GM15510 (cell line): ENCODE results near the gene VSTM4.

ENCODE experiments used
- POLR2A ChIP-seq: IDR thresholded peaks from 3 replicates; pipeline ENCODE4 v1.6.1; 2011; ENCODE audit warnings: borderline replicate concordance; ENCODE audit not compliant: insufficient read length; ENCODE audit errors: extremely low read depth

Gene VSTM4

GRCh38 chr10:49091450-49092210 lies 23.7 kb downstream of the VSTM4 start:
- TF ChIP-seq POLR2A: no peak

- TF ChIP-seq POLR2A: no peak
Observed at GRCh38 chr10:49090696-49091380, 24.5 kb downstream of the VSTM4 start.

GRCh38 chr10:49090189-49090575 lies 25.1 kb downstream of the VSTM4 start:
- no peak for TF ChIP-seq POLR2A

- no peak for TF ChIP-seq POLR2A
Observed at GRCh38 chr10:49089557-49090188, 25.6 kb downstream of the VSTM4 start.

- no peak for TF ChIP-seq POLR2A
Observed at GRCh38 chr10:49089152-49089551, 26.2 kb downstream of the VSTM4 start.

- TF ChIP-seq POLR2A: no peak
Observed at GRCh38 chr10:49086889-49087288, 28.4 kb downstream of the VSTM4 start.

- no peak for TF ChIP-seq POLR2A
Observed at GRCh38 chr10:49083261-49083660, 32.1 kb downstream of the VSTM4 start.

DNA sequence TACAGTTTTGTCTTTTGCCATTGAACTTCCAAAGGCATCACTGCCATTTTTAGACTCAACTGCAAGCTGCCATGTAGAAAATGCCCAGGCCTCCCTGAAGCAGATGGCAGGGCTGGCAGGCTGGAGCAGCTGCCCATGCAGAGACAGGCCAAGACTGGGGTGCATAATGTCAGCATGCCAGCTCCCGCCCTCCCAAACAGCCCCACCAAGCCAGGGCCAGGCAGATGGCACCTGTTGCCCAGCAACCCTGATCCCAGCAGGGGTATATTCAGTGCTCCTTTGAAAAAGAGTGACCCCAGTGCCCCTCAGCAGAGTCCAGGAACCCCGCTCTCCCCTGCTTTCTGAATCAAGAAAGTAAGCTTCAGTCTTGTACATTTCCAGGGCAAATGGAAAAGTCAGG lies 32.6 kb downstream of the VSTM4 start:
- TF ChIP-seq POLR2A: no peak

DNA sequence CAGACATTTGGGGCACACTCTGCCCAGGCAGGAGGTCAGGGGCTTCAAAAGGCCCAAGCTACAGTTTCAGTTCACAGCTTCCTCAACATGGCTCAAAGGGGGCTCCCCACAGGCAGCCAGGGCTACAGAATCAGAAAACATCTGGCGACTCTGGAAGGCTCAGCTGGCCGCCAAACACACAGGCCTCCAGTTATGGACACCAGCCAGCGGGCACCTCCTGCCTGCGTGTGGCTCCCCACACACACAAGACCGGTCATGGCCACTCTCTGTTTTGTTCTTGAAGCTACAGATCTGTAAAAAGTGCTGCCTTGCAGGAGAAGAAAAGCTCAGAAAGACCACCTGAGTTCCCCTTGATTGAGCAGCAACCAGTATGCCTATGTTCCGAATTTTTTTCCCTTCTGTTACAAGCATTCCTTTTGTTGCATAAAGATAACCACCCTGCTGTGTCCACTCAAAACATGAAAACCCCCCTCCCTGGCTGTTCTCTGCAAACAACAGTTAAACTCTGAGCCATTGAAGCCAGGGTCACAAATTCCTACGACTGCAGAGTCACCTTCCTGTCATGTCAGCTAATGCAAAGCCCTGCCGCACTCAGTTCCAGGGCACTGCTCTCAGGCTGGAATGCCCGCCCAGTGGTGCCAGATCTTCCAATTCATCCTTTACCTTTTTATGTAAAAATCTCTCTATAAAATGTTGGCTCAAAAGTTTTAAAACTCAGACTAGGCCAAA lies 33.6 kb downstream of the VSTM4 start:
- no peak for TF ChIP-seq POLR2A

GRCh38 chr10:49080965-49081364 lies 34.4 kb downstream of the VSTM4 start:
- no peak for TF ChIP-seq POLR2A

DNA sequence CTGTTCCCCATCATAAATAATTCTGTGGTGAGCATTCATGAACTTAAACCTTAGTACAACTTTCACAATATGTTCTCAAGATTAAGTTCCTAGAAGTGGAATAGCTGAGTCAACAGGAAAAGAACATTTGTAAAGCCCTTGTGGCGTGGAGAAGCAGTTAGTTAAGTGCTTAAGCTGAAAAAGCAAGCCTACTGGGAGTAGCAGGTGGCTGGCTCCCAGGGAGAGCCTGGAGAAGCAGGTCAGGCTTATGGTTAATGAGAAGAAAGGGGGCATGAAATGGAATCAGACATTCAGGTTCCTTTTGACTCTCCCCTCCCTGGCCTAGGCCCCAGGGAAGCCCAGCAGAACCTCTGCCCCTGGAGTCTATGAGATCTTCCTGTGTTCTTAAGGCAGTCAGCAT lies 35.3 kb downstream of the VSTM4 start:
- TF ChIP-seq POLR2A: no peak

DNA sequence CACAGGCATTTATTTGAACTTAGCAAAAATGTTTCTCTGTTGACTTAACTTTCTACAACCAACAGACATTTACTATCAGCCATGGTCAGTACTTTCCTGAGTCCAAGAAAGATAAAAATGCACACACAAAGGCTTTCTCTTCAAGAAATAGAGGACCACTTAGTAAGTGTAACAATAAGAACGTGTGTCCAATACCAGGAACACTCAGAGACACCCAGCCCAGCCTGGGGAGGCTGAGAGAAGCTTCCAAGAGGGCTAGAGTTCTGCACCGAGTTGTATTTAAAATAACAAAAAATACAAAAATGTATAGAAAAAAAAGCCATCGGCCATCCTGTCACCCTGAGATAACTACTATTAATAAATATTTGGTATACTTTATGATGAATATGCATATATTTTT lies 35.8 kb downstream of the VSTM4 start:
- TF ChIP-seq POLR2A: no peak

- no peak for TF ChIP-seq POLR2A
Observed at GRCh38 chr10:49079072-49079471, 36.2 kb downstream of the VSTM4 start.

GRCh38 chr10:49078433-49078832 lies 36.9 kb downstream of the VSTM4 start:
- TF ChIP-seq POLR2A: no peak
